Measurements from ENCODE around the gene GLTP.

The GLTP gene

GRCh38 chr12:109844091-109844490, 36.2 kb downstream of the GLTP start:
- no peak for DNase-seq (ENCODE audit: low read depth in 2 of 2)

DNA sequence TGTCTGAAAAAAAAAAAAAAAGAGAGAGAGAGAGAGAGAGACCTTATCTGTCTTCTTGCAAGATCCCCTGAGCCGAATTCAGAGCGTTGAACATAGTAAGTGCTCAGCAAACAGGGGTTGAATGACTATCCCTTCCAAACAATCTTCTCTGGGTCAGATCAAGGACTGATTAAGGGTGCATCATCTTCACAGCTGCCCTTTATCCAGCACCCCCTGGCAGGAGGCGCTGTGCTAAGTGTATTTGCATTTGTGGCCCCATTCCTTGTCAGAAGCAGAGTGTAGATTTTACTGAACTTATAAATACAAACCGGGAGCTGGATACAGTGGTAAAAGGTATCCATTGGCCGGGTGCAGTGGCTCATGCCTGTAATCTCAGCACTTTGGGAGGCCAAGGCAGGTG, 38.3 kb downstream of the GLTP start:
- DNase-seq (ENCODE audit: low read depth in 2 of 2) = no peak

DNA sequence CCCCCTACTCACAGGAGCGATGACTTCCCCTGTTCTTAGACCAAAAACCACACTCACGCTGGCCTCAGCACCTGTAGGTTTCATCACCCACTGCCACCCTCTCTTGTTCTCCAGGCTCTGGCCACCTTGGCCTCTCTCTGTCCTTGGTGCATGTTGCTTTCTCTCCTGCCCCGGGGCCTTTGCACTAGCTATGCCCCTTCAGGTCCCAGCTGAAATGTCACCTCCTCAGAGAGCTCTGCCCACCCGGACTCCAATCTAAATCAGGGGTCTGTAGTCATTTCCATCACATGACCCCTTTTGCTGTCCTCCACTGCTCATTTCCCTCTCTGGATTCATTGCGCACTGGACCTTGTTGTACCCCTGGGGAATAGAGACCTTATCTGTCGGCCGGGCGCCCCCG, 39.0 kb downstream of the GLTP start:
- no peak for DNase-seq (ENCODE audit: low read depth in 2 of 2)

DNA sequence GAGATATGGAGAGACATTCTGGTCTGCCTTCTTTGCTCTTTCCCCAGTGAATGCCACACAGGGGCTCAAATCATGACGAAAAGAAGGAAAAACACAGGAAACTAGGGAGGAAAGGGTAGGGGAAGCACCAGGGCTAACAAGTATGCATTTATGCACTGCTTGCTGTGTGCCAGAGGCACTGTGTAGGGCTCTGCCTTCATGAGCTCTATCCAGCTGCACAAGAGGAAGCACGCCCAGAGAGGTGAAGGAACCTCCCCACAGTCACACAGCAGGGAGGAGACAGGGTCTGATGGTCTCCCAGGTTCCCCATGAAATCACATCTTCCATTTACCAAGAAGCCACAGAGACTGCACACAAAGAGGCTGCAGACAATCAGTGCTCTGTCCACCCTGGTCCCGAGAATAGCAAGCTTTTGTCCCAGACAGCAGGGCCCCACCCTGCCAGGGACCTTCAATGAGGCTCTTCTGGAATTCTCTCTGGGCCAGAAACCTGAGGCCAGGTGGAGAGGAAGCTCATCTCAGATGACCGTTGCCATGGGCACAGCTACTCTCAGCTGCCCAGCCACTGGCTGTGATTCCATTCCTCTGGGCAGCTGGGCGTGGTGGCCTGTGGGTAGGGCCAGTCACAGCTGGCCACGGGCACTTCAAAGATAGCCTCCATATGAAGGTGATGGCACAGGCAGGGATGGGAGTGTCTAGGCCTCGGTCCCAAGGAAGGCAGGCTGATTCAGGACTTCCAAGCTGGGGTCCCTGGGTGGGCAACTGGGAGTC, 39.9 kb downstream of the GLTP start:
- no peak for DNase-seq (ENCODE audit: low read depth in 2 of 2)

GRCh38 chr12:109839444-109839843, 40.9 kb downstream of the GLTP start:
- no peak for DNase-seq (ENCODE audit: low read depth in 2 of 2)

DNA sequence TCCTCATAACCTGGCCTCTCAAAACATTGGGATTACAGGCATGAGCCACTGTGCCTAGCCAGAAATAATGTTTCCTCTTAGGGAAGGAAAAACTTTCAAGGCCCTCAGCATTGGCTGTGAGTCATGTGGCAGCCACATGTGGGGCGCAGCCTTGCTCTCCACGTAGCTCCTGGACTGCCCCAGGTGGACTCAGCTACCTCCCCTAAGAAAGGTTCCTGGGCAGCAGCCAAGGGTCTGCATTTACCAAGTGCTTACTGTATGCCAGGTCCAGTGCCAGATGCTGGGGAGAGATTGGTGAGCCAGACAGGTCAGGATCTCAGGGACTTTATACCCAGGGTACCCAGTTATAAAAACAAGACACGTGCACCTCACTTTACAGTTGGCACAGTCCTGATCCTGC, 43.4 kb downstream of the GLTP start:
- no peak for DNase-seq (ENCODE audit: low read depth in 2 of 2)

DNA sequence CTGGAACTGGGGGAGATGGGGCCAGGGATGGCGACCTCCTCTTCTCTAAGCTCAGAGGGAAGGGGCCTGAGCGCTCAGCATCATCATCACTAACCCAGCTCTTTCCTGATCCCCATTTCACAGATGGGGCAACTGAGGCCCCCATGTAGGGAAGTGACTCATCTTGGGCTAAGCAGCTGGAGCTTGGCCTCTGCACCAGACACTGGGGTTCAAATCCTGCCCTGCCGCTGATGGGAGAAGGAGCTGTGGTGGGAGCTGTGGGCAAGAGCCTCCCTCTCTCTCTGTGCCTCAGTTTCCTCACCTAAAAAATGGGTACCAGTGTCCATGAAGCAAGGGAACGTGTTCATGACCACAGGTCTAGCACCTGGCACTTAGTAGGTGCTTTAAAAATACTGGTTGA, 44.5 kb downstream of the GLTP start:
- DNase-seq (ENCODE audit: low read depth in 2 of 2) = no peak

- no peak for DNase-seq (ENCODE audit: low read depth in 2 of 2)
Observed at GRCh38 chr12:109833307-109834189, 46.8 kb downstream of the GLTP start, which contains the start of gene TRPV4. Gene TRPV4, minus strand, starts transcription at chr12:109833398. Its CDS starts 18,602 bp downstream, at chr12:109814796.

GRCh38 chr12:109832541-109833306, 47.6 kb downstream of the GLTP start:
- no peak for DNase-seq (ENCODE audit: low read depth in 2 of 2)

DNA sequence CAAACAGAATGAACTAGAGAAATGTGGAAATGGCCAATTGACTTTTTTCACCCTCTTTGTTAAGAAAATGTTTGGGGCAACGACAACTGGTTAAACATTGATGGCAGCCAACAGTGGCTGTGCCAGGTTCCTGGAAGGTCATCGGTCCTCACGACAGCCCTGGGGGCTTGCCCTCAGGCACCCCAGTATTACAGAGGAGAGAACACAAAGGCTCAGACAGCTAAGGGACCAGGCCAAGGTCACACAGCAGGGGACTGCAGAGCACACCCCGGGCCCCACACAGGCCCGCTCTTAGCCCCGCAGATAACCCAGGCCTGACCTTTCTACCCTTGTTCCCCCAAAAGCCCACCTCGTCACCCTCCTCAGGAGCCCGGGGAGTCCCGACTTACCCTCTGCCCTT, 48.4 kb downstream of the GLTP start:
- DNase-seq (ENCODE audit: low read depth in 2 of 2) = no peak

DNA sequence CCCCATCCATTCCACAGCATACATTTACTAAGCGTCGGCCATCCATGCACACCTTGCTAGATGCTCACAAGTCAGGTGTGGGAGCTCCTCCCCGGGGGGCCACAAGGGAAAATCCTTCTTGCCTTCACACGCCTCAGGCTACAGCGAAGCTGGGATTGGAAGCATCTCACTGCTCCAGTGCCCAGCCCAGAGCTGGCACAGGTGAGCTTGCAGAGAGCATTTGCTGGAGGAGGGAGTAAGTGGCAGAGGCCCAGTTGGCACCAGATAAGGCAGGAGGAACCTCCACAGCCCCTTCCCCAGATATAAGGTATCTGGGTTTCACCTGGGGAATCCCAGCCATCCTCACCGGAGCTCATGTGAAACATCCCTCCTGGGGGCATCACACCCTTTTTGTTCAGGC, 49.0 kb downstream of the GLTP start:
- no peak for DNase-seq (ENCODE audit: low read depth in 2 of 2)

DNA sequence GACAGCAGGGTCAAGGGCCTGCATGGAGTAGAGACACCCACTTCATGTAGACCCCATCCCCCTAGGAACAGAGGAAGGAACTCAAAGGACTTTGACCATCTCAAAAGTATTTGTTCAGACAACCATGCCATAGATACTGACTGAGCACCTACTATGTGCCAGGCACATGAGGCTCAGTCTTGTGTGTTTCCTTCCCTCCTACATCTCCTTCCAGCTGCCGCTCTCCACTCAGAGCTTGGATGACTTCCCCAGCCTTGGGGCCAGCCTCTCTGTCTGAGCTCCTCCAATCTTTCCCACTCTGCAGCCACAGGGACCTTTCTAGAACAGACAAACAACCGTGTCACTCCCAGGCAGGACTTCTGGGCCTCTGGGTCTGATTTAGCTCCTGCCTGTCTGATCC, 49.6 kb downstream of the GLTP start:
- DNase-seq (ENCODE audit: low read depth in 2 of 2) = no peak

DNA sequence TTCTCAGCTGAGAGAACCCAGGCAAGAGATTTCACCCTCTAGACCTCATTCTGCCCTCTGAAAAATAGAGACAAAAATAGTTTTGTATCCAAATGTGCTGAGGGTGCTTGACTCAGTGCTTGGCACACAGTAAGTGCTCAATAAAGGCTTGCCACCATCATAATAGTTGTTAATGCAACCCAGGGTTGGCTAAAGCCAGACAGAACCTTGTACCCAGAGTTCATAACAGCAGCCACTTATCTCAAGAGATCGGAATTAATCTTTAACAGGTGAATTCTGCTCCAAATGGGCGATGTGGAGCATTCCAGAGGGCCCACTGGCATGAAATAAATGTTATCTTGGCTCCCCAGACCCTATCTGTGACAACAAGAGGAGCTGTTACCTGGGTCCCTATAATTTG, 50.1 kb downstream of the GLTP start:
- DNase-seq (ENCODE audit: low read depth in 2 of 2) = no peak

- no peak for DNase-seq (ENCODE audit: low read depth in 2 of 2)
Observed at GRCh38 chr12:109829667-109830066, 50.7 kb downstream of the GLTP start.

DNA sequence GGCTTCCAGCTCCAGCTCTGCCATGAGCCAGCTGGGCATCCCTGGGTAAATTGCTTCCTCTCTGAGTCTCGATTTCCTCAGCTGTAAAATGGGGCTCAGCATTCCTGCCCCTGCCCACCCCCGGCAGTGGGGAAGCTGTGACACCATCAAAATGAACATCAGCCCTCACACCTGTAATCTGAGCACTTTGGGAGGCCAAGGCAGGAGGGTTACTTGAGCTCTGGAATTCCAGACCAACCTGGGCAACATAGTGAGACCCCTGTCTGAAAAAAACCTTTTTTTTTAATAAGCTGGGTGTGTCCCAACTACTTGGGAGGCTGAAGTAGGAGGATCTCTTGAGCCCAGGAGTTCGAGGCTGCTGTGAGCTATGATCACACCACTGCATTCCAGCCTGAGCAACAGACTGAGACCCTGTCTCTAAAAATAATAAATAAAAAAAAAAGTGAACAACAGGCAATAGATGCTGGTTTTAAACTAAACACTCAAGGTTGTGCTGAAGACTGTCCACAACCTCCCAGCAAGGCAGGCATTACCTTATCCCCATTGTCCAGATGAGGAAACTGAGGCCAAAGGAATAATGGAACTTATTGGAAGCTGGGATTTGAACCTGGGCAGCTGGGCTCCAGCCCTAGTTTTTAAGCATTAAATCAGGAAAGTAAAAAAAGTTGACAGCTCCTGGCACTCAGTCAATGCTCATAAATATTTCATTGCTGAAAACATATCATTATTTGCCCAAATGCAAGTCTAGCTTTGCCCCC, 51.4 kb downstream of the GLTP start:
- no peak for DNase-seq (ENCODE audit: low read depth in 2 of 2)

- no peak for DNase-seq (ENCODE audit: low read depth in 2 of 2)
Observed at GRCh38 chr12:109827566-109828550, 52.5 kb downstream of the GLTP start.

DNA sequence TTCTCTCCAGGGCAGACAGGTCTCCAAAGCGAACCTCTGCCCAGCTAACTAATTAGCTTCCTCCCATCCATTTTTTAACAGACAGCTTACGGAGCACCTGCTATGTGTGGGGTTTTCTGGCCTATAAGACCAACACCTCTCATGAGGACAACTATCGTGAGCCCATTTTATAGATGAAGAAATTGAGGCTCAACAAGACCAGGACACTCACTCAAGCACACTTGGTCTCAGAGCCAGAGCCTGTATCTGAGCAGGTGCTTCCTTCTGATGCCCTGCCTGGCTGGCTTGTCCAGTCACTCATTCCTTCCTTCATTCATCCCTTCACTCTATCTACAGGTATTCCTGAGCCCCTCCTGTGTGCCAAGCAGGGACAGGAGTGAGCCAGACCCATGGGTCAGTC, 53.3 kb downstream of the GLTP start:
- DNase-seq (ENCODE audit: low read depth in 2 of 2) = no peak

DNA sequence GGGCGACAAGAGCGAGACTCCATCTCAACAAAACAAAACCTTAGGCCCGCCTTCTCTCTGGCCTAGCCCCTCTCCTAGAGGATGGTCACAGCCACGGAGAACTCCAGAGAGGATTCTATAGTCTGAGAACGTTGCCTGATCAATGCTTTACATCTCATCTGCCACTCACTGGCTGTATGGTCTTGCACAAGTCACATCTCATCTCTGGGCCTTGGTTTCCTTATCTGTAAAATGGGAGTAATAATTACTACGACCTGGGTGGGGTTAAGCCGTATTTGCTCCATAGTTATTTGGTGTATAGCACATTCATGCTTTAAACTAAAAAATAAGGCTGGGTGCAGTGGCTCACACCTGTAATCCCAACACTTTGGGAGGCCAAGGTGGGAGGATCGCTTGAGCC, 55.6 kb downstream of the GLTP start:
- no peak for DNase-seq (ENCODE audit: low read depth in 2 of 2)

- no peak for DNase-seq (ENCODE audit: low read depth in 2 of 2)
Observed at GRCh38 chr12:109822951-109823411, 57.4 kb downstream of the GLTP start.

DNA sequence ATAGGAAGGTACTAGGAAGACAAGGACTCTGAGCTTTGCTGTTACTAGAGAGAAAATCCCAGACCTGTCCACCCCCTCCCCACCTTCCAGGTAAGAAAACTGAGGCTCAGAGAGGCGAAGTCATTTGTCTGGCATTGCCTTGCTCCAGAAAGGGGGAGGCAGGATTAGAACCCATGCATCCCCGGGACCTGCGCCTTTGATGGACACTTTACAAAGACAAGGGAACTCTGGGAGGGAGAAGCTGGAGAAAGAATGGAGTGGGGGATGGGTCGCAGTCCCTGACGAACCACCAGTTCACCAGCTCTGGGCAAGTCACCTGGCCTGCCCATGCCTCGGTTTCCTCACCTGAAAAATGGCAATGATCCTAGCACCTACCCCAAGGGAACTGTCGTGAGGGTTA, 57.9 kb downstream of the GLTP start:
- no peak for DNase-seq (ENCODE audit: low read depth in 2 of 2)

All from fibroblast of skin of left biceps (primary cell).